Left lung (tissue), 10 donors: Measurements from ENCODE around the gene IL34. TPM values are rescaled to one million over a fixed set of nuclear protein-coding genes. Genes with fewer than 3 reads are reported as not detected.

Experiments used
- ATAC-seq: fragments of 200-7000 bp; cut with Tn5 transposase; one replicate; pipeline ENCODE4 v1.9.1; 2020; ENCODE audit warnings: moderate library complexity
- DNase-seq, 4 donors: peaks; one replicate each; pipeline ENCODE4 v3.0.0-alpha.2; 2013 to 2020
- H3K27ac ChIP-seq, 2 donors: fragments of 200-600 bp; sonication (generic) in 1 of 2; one replicate each; pipeline versions ENCODE4 v1.5.0 to v1.8.0; 2020 to 2021
- H3K27me3 ChIP-seq, 2 donors: fragments of 200-600 bp; sonication (generic) in 1 of 2; one replicate each; pipeline versions ENCODE4 v1.5.0 to v1.8.0; 2020 to 2021
- H3K36me3 ChIP-seq, 2 donors: fragments of 200-600 bp; sonication (generic) in 1 of 2; one replicate each; pipeline versions ENCODE4 v1.5.0 to v1.8.0; 2020 to 2021
- H3K4me1 ChIP-seq, 2 donors: fragments of 200-600 bp; one replicate each; pipeline ENCODE4 v1.8.0; 2021
- H3K4me3 ChIP-seq, 2 donors: fragments of 200-600 bp; sonication (generic) in 1 of 2; one replicate each; pipeline versions ENCODE4 v1.5.0 to v1.8.0; 2020 to 2021; ENCODE audit warnings: mild to moderate bottlenecking in 1 of 2
- H3K9me3 ChIP-seq, 2 donors: fragments of 200-600 bp; sonication (generic) in 1 of 2; one replicate each; pipeline versions ENCODE4 v1.5.0 to v1.8.0; 2020 to 2021
- CTCF ChIP-seq, 2 donors: fragments of 200-600 bp; sonication (generic) in 1 of 2; IDR thresholded peaks; one replicate each; pipeline versions ENCODE4 v1.5.0 to v1.8.0; 2021; ENCODE audit warnings: antibody characterized with exemption in 2 of 2
- intact Hi-C, 2 donors: fragments of 100-400 bp; cut with DNase I; formaldehyde crosslinking; loops; one replicate each; pipeline versions ENCODE4 v1.11.2 to v1.14.2; 2022
- polyA plus RNA-seq, 6 donors: library from polyadenylated mRNA; unstranded; fragments of 120-200 nt; gene quantifications; one replicate each; pipeline ENCODE4 v1.2.1, GENCODE V29; 2013; ENCODE audit not compliant: insufficient read length in 6 of 6
- total RNA-seq, 2 donors: library from RNA; stranded (reverse); fragmentation: NEBNext Ultra II Directional; extraction: Animal tissue kit (Norgen Biotek cat#: 25700); gene quantifications; one replicate each; pipeline ENCODE4 v1.2.1, GENCODE V29; 2021
- donor health status: DM: no; HTN: yes; CAD: no.
- donor health status: DM: no; HTN: no; CAD: no.

The IL34 gene
- total and polyA plus RNA-seq, 8 donors: 0.24 to 4.1 (median 0.45) TPM

GRCh38 chr16:70659953-70660671, 13.8 kb downstream of the IL34 start:
- ATAC-seq: no peak
- Histone ChIP-seq H3K27me3 (no peaks in the 10 kb centered on the region), H3K4me3 (no peak overlapping the region), H3K9me3 (no peaks in the 10 kb centered on the region), H3K4me1 (no peaks in the 10 kb centered on the region), H3K27ac (no peak overlapping the region), H3K36me3 (peaks cover 0 to 32% of the 10 kb centered on the region in 2 donors)
- TF ChIP-seq CTCF (IDR thresholded peaks at IDR 0.05): no peak
- intact Hi-C loops: loop anchor here in 1 of 2 donors (10.0 kb wide), 1 partner anchor 295 kb away; no protein-coding TSS in a partner anchor
- no peak for DNase-seq

GRCh38 chr16:70660672-70661350, 14.5 kb downstream of the IL34 start:
- no peaks in the 10 kb centered on the region for H3K9me3 ChIP-seq
- ATAC-seq (no peak), DNase-seq (no peak)
- no peaks in the 10 kb centered on the region for H3K4me1 ChIP-seq
- no peak overlapping the region for H3K4me3 ChIP-seq
- intact Hi-C loops: no loop called here
- TF ChIP-seq CTCF (IDR thresholded peaks at IDR 0.05): no peak
- peaks cover 0 to 39% of the 10 kb centered on the region in 2 donors for H3K36me3 ChIP-seq
- H3K27me3 ChIP-seq: no peaks in the 10 kb centered on the region
- no peak overlapping the region for H3K27ac ChIP-seq

- Histone ChIP-seq H3K4me1 (no peaks in the 10 kb centered on the region), H3K9me3 (no peaks in the 10 kb centered on the region), H3K36me3 (peaks cover 0 to 46% of the 10 kb centered on the region in 2 donors), H3K27me3 (no peaks in the 10 kb centered on the region), H3K27ac (no peak overlapping the region), H3K4me3 (no peak overlapping the region)
- no peak for ATAC-seq
- DNase-seq: no peak
- intact Hi-C loops: no loop called here
- TF ChIP-seq CTCF (IDR thresholded peaks at IDR 0.05): no peak
Observed at GRCh38 chr16:70661534-70661917, 15.2 kb downstream of the IL34 start.

- intact Hi-C loops: no loop called here
- no peaks in the 10 kb centered on the region for H3K9me3 ChIP-seq
- H3K27ac ChIP-seq: no peak overlapping the region
- no peaks in the 10 kb centered on the region for H3K4me1 ChIP-seq
- no peak for ATAC-seq
- H3K36me3 ChIP-seq: peaks cover 0 to 49% of the 10 kb centered on the region in 2 donors
- H3K27me3 ChIP-seq: no peaks in the 10 kb centered on the region
- no peak overlapping the region for H3K4me3 ChIP-seq
- peak in 1 of 4 donors; percentile 37 for DNase-seq
- TF ChIP-seq CTCF (IDR thresholded peaks at IDR 0.05): no peak
Observed at GRCh38 chr16:70661918-70662641, 15.7 kb downstream of the IL34 start.
